Activated gamma-delta T cell treated with anti-CD3 and anti-CD28 coated beads, Interleukin-2, amount 50 U/mL, for 16 hours (primary cell): ENCODE data around the gene ASXL1.

ENCODE experiments used
- DNase-seq: peaks from one replicate; pipeline ENCODE4 v3.0.0-alpha.2; 2020; ENCODE audit warnings: low read depth

ASXL1 gene

DNA sequence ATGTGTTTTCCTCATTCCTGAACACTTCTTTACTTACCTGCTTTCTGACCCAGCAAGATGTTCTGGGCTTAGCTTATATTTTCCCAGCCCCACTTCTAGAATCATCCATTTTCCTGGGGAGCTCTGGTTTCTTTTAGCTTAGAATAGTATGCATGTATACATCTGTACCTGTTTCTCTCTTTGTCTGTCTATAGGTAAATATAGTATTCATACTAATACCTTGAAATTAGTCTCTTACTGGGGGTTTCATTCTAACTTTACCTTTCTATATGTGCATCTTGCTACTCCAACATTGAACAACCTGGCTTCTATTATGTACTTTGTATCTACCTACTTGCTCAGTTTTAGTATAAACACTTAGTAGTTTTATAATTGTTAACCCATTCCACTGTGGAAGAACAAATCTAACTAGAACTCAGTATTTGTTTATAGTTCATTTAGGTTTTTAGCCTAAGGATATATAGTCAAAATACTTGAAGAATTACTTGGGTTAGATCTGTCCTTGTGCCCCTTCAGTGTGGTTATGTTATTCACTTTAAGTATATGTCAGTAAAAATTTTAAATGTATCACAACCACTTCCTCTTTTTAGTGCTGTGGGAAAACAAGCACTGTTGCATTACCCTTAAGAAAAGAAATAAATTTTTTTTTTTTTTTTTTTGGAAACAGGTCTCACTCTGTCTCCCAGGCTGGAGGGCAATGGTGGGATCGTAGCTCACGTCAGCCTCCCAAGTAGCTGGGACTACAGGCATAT lies 54.0 kb downstream of the ASXL1 start:
- DNase-seq, result no peak

DNA sequence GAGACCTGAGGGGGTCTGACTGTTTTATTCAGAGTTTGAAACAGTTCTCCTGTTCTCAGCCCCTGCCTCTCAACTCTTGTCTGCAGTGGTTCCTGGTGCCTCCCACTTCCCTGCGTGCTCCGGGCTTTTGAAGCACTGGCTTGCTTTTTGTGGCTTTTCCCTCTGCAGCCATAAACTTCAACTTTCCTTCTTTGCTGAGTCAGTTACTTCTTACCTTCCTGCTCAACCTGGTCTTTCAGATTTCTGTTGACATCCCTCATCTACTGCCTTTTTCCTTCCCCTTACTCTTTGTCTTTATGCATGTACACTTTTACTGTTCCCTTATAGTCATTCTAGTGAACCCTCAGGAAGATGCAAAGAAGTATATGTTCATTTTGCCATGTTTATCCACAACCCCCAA lies 57.4 kb downstream of the ASXL1 start:
- no peak for DNase-seq

DNA sequence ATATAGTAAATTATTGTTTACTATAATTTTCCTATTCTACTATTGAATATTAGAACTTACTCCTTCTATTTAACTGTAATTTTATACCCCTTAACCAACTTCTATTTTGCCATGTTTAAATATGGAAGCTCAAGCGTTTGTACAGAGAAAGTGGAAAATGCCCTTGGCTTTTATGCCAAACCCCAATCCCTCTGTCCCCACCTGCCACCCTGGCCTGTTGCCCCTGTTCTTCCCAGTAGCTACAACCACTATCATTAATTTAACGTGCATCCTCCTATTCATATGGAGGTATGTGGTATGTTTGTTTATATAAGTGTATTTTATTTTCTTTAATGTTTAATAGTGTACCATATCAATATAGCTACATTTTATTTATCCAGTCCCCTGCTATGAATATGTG lies 58.1 kb downstream of the ASXL1 start:
- no peak for DNase-seq

DNA sequence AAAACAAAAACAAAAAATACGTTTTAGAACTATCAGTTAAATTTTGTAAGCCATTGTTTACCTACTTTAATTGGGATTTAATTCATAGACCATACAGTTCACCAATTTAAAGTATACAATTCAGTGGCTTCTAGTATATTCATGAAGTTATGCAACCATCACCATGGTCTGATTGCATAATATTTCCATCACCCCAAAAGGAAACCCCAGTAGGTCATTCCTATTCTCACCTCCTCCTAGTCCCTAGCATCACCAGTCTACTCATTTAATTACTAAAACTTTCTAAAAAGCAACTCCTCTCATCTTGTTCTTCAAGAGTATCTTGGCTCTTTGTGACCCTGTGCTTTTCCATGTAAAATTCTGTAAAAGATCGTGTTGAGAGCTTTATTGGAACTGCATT lies 60.2 kb downstream of the ASXL1 start:
- no peak for DNase-seq

DNA sequence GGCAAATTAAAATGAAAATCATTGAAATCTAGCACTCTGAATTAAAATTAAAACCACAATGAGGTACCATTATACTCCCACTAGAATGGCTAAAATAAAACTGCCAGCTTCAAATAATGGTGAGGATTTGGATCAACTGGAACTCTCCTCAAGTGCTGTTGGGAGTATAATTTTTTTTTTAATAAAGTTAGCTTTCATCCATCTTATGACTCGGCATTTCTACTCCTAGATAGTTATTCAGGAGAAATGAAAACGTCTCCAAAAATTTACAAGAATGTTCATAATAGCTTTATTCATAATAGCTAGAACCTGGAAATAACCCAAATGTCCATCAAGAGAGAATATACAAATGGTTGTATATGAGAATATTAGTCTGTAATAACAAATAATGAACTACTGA lies 63.2 kb downstream of the ASXL1 start:
- DNase-seq, result no peak

DNA sequence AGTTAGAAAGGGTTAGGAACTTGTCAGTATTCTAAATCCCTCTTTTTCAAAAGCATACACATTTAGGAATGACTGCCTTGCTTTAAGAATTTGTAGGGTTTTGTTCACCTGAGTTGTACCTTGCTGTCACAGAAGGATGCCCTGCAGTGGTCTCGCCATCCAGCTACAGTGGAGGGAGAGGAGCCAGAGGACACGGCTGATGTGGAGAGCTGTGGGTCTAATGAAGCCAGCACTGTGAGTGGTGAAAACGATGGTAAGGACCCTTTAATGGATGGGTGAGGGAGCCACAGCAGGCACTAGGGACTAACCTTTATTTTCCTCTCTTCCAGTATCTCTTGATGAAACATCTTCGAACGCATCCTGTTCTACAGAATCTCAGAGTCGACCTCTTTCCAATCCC lies 69.9 kb downstream of the ASXL1 start:
- no peak for DNase-seq

DNA sequence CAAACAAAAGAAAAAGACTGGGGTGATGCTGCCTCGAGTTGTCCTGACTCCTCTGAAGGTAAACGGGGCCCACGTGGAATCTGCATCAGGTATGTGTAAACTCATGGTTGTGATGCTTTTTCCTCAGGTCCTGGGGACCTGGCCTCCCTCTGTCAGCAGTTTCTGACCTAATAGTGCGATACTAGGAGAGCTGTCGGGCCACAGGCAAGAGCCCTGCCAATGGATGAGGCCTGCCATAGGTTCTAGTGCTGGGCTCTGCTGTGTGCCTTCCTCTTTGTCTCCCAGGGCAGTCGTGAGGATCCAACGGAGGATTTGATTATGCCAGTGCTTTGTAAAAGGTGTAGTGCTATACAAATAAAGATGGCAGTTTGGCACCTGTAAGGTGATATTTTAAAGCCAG lies 71.2 kb downstream of the ASXL1 start:
- DNase-seq, result no peak

DNA sequence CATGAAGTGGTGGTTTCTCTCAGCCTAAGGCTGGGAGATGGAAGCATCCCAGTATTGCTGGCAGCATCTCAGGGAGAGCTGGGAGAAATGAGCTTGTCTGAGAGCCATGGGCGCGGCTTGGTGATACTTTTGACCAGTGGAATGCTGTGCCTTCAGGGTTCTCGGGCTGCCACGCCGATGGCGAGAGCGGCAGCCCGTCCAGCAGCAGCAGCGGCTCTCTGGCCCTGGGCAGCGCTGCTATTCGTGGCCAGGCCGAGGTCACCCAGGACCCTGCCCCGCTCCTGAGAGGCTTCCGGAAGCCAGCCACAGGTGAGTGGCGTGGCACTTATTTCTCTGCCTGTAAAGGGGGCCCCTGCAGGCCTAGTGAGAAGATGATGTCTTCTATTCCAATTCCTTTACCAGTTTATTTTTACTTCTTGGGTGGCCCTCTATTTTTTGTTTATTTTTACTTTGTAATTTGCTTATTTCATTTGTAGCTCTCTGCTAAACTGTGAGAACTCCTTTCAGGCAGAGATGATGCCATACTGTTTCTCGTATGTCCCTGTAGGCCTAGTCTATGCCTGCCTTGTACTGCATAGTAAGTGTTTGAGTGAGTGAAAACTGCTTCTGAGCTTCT lies 71.7 kb downstream of the ASXL1 start:
- DNase-seq, result no peak

DNA sequence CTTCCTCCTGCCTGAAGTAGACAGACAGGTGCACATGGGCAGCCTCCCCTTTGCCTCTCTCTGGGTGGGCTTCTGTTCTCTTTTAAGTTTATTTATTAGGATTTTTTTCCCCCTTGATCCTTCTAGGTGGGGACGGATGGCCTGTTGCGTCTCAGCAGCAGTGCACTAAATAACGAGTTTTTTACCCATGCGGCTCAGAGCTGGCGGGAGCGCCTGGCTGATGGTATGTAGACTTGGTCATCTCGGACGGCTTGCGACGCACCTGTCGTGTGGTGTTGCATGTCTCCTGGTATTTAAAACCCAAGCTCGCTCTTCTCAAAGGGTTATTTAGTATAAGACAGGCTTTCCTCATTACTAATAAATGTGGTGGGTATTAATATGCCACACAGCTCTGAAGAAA lies 73.3 kb downstream of the ASXL1 start:
- no peak for DNase-seq

DNA sequence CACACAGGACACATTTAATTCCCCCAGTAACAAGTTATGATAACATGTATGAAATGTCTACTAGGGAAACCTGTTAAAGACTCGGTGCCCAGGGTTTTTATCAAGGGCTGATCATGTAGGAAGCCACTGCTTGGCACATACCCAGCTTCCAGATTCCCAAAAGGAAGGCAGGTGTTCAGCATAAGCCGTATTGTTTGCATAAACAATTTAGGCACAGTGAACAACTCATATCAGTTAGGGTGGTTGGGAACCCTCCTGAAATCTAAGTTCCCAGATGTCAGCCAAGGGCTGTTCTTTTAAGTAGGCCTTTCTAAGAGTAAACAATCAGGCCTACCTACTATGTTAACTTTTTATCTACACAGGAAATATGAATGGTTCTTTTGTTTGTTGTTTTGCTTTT lies 74.1 kb downstream of the ASXL1 start:
- DNase-seq, result no peak

DNA sequence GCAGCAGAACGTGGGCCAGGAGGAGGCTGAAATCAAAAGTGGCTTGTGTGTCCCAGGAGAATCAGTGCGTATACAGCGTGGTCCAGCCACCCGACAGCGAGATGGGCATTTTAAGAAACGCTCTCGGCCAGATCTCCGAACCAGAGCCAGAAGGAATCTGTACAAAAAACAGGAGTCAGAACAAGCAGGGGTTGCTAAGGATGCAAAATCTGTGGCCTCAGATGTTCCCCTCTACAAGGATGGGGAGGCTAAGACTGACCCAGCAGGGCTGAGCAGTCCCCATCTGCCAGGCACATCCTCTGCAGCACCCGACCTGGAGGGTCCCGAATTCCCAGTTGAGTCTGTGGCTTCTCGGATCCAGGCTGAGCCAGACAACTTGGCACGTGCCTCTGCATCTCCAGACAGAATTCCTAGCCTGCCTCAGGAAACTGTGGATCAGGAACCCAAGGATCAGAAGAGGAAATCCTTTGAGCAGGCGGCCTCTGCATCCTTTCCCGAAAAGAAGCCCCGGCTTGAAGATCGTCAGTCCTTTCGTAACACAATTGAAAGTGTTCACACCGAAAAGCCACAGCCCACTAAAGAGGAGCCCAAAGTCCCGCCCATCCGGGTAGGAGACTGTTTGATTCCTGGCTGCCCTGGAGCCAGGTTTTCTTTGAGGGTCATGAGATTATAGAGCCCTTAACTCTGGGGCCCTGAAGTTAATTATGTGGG lies 75.3 kb downstream of the ASXL1 start:
- DNase-seq, result no peak

DNA sequence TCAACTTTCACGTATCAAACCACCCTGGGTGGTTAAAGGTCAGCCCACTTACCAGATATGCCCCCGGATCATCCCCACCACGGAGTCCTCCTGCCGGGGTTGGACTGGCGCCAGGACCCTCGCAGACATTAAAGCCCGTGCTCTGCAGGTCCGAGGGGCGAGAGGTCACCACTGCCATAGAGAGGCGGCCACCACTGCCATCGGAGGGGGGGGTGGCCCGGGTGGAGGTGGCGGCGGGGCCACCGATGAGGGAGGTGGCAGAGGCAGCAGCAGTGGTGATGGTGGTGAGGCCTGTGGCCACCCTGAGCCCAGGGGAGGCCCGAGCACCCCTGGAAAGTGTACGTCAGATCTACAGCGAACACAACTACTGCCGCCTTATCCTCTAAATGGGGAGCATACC lies 76.3 kb downstream of the ASXL1 start:
- DNase-seq, result no peak

DNA sequence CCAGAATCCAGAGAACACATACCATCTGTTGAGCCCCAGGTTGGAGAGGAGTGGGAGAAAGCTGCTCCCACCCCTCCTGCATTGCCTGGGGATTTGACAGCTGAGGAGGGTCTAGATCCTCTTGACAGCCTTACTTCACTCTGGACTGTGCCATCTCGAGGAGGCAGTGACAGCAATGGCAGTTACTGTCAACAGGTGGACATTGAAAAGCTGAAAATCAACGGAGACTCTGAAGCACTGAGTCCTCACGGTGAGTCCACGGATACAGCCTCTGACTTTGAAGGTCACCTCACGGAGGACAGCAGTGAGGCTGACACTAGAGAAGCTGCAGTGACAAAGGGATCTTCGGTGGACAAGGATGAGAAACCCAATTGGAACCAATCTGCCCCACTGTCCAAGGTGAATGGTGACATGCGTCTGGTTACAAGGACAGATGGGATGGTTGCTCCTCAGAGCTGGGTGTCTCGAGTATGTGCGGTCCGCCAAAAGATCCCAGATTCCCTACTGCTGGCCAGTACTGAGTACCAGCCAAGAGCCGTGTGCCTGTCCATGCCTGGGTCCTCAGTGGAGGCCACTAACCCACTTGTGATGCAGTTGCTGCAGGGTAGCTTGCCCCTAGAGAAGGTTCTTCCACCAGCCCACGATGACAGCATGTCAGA lies 77.4 kb downstream of the ASXL1 start:
- no peak for DNase-seq

DNA sequence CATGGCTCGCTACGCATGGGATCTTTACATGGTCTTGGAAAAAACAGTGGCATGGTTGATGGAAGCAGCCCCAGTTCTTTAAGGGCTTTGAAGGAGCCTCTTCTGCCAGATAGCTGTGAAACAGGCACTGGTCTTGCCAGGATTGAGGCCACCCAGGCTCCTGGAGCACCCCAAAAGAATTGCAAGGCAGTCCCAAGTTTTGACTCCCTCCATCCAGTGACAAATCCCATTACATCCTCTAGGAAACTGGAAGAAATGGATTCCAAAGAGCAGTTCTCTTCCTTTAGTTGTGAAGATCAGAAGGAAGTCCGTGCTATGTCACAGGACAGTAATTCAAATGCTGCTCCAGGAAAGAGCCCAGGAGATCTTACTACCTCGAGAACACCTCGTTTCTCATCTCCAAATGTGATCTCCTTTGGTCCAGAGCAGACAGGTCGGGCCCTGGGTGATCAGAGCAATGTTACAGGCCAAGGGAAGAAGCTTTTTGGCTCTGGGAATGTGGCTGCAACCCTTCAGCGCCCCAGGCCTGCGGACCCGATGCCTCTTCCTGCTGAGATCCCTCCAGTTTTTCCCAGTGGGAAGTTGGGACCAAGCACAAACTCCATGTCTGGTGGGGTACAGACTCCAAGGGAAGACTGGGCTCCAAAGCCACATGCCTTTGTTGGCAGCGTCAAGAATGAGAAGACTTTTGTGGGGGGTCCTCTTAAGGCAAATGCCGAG lies 78.2 kb downstream of the ASXL1 start:
- DNase-seq, result no peak

DNA sequence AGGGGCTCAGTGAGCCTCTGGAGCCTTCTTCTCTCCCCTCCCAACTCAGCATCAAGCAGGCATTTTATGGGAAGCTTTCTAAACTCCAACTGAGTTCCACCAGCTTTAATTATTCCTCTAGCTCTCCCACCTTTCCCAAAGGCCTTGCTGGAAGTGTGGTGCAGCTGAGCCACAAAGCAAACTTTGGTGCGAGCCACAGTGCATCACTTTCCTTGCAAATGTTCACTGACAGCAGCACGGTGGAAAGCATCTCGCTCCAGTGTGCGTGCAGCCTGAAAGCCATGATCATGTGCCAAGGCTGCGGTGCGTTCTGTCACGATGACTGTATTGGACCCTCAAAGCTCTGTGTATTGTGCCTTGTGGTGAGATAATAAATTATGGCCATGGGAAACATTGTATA lies 78.8 kb downstream of the ASXL1 start:
- no peak for DNase-seq

DNA sequence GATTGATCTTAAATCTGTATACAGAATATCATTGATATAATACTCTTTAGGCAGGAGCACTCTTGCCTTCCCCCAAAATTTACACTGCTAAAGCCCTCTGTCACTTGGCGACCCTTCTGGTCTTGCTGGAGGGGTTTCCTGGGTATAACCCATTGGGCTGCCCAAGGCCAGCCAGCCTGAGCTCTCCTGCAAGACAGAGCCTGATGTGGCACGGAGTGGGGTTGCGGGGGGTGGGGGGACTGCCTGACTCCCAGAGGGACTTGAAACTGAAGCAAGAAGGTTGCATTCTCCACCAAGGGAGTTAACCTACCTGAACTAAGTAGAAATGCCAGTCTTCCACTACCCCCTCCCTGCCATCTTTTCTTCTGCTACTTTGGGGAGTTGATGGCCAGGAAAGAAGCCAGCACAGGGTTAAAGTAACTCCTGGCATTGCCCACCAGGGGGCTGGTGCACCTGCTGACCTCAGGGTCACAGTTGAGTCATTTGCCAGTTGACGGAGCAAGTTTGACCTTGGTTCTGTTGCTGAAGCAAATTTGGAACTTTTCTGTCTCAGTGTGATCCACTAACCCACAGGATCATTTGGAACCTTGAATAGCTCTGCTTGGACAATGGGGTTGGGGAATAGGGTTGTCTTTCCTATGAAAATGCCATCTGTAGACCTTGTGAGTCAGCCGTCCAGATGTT lies 79.4 kb downstream of the ASXL1 start:
- no peak for DNase-seq

DNA sequence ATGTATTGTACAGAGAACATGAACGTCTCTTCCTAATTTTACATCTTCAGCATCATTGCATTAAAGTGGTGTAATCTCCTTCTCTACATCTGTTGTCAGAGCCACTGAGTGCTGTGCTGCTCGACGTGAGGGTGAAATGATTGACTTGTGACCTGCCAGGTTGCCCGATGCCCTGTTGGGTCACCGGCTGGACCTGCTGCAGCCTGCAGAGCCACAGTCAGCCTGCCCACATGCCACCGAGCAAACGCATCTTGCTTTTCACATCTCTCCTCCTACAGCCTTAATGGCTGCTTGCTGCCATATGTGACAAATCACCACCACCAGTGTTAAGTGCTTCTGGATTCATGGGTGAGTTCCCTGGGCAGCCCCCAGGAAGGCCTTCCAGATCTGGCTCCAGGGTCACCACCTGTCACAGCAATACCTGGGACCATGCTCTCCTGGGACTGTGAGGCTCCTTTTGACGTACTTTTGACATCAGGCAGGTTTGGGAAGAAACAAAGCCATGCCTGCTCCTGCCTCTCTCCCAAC lies 80.3 kb downstream of the ASXL1 start:
- DNase-seq, result no peak

DNA sequence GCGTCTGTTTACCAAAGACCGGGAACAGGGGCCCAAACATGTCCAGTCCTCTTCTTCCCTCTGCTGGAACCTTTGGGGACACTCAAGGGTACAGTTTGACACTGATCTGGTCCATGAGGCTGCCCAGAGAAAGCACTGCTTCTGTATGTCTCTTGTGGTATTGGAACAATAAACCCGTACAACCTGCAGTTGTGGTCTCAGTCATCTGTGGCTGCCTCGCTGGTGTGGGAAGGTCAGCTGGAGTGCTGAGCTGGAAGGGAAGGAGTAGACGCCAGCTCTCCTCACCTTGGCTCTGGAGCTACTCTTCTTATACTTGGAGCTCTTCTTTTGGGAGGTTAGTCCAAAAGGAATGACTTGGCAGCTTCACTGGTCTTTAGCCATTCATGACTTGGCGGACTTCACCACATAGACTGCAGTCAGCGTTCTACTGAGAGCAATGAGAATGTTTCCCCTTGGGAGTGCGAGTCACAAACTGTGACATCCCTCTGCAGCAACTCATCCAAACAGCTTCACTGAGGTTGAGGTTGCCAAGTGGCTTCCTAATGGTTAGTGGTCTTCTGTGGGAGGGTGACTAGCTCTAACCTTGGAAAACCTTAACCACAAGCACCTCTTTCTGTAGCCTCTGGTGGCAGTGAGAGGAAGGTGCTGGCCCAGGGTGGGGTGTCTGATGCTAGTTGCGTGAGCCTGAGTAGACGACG lies 81.2 kb downstream of the ASXL1 start:
- peak; percentile 17 for DNase-seq

DNA sequence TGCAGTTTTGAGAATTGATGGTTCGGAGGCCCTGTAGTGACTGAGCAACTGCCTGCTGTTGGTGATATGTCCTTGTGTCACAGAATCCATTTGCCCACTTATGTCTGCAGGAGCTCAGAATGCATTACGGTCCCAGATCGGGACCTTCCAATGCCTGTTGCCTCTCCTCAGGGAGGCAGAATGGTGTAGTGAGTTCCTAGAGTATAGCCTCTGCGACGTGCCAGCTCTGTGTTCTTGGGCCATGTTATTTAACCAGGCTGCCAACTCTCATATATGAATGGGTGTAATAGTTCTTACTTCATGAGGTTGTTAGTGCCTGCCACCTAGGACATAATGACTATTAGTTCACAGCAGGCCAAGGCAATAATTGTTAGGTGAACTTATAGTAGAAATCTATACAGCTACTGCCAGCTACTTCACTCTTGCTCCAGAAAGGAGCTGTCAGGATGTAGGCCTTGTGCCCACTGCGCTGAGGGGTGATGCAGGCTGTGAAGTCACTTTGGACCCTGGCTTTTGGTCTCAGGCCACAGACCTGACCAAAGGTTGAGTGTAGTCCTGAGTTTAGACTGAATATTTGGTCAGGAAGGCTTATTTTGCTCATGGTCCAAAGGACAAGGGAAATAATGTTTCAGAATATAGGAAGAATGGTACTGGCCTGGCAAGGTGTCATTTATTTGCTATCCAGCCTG lies 82.1 kb downstream of the ASXL1 start:
- DNase-seq, result no peak

DNA sequence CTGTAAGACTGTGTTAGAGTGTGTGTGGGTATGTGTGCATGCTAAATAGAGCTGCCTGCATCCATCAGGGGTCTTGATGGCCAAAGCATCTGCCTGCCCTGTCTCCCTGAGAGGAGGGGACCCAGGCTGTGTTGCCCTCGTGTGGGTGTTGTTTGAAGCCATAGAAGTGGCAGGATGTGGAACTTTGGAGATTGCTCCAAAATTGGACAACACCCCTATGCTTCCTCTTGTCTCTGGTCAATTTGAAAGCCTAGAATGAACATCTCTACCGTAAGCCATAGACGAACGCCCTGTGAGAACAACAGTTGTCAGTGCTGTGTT lies 82.6 kb downstream of the ASXL1 start:
- no peak for DNase-seq
